ENCODE measurements around the gene UGT3A1.

UGT3A1 gene

GRCh38 chr5:35924122-35924949, 66.9 kb downstream of the UGT3A1 start:
- Histone ChIP-seq H3K36me3 (ENCODE audit: control insufficient read depth, insufficient read depth, low read length) (no peaks in the 10 kb centered on the region), H3K4me1 (ENCODE audit: control insufficient read depth, insufficient read depth, low read length, poor library complexity, severe bottlenecking) (peaks cover 15% of the 10 kb centered on the region), H3K27me3 (replicated peaks; ENCODE audit: control insufficient read depth, insufficient read depth, low read length, poor library complexity, severe bottlenecking) (no peaks in the 10 kb centered on the region), H3K9me3 (ENCODE audit: control insufficient read depth, low read length) (no peaks in the 10 kb centered on the region), H3K27ac (ENCODE audit: insufficient read depth, low read length, poor library complexity, severe bottlenecking) (peak overlapping the region; percentile 4), H3K4me3 (ENCODE audit: insufficient read depth, low read depth, low read length, poor library complexity, severe bottlenecking) (no peak overlapping the region)
- DNase-seq = no peak

- Histone ChIP-seq H3K4me1 (ENCODE audit: control insufficient read depth, insufficient read depth, low read length, poor library complexity, severe bottlenecking) (peaks cover 15% of the 10 kb centered on the region), H3K27me3 (replicated peaks; ENCODE audit: control insufficient read depth, insufficient read depth, low read length, poor library complexity, severe bottlenecking) (no peaks in the 10 kb centered on the region), H3K27ac (ENCODE audit: insufficient read depth, low read length, poor library complexity, severe bottlenecking) (no peak overlapping the region), H3K9me3 (ENCODE audit: control insufficient read depth, low read length) (no peaks in the 10 kb centered on the region), H3K4me3 (ENCODE audit: insufficient read depth, low read depth, low read length, poor library complexity, severe bottlenecking) (no peak overlapping the region), H3K36me3 (ENCODE audit: control insufficient read depth, insufficient read depth, low read length) (no peaks in the 10 kb centered on the region)
- DNase-seq = no peak
These were observed 68.7 kb downstream of the UGT3A1 start for GRCh38 chr5:35922468-35922867.

- H3K36me3 ChIP-seq (ENCODE audit: control insufficient read depth, insufficient read depth, low read length) = no peaks in the 10 kb centered on the region
- H3K27ac ChIP-seq (ENCODE audit: insufficient read depth, low read length, poor library complexity, severe bottlenecking) = no peak overlapping the region
- H3K4me1 ChIP-seq (ENCODE audit: control insufficient read depth, insufficient read depth, low read length, poor library complexity, severe bottlenecking) = peaks cover 15% of the 10 kb centered on the region
- H3K4me3 ChIP-seq (ENCODE audit: insufficient read depth, low read depth, low read length, poor library complexity, severe bottlenecking) = no peak overlapping the region
- H3K9me3 ChIP-seq (ENCODE audit: control insufficient read depth, low read length) = no peaks in the 10 kb centered on the region
- H3K27me3 ChIP-seq (replicated peaks; ENCODE audit: control insufficient read depth, insufficient read depth, low read length, poor library complexity, severe bottlenecking) = no peaks in the 10 kb centered on the region
- no peak for DNase-seq
These were observed 69.3 kb downstream of the UGT3A1 start for GRCh38 chr5:35921930-35922329.

GRCh38 chr5:35920890-35921289, 70.3 kb downstream of the UGT3A1 start:
- no peaks in the 10 kb centered on the region for H3K27me3 ChIP-seq (replicated peaks; ENCODE audit: control insufficient read depth, insufficient read depth, low read length, poor library complexity, severe bottlenecking)
- DNase-seq = no peak
- H3K4me3 ChIP-seq (ENCODE audit: insufficient read depth, low read depth, low read length, poor library complexity, severe bottlenecking) = no peak overlapping the region
- H3K9me3 ChIP-seq (ENCODE audit: control insufficient read depth, low read length) = no peaks in the 10 kb centered on the region
- no peaks in the 10 kb centered on the region for H3K36me3 ChIP-seq (ENCODE audit: control insufficient read depth, insufficient read depth, low read length)
- H3K27ac ChIP-seq (ENCODE audit: insufficient read depth, low read length, poor library complexity, severe bottlenecking) = no peak overlapping the region
- peaks cover 12% of the 10 kb centered on the region for H3K4me1 ChIP-seq (ENCODE audit: control insufficient read depth, insufficient read depth, low read length, poor library complexity, severe bottlenecking)

GRCh38 chr5:35919191-35919590, 72.0 kb downstream of the UGT3A1 start:
- Histone ChIP-seq H3K4me3 (ENCODE audit: insufficient read depth, low read depth, low read length, poor library complexity, severe bottlenecking) (no peak overlapping the region), H3K27ac (ENCODE audit: insufficient read depth, low read length, poor library complexity, severe bottlenecking) (no peak overlapping the region), H3K9me3 (ENCODE audit: control insufficient read depth, low read length) (no peaks in the 10 kb centered on the region), H3K36me3 (ENCODE audit: control insufficient read depth, insufficient read depth, low read length) (no peaks in the 10 kb centered on the region), H3K4me1 (ENCODE audit: control insufficient read depth, insufficient read depth, low read length, poor library complexity, severe bottlenecking) (no peaks in the 10 kb centered on the region), H3K27me3 (replicated peaks; ENCODE audit: control insufficient read depth, insufficient read depth, low read length, poor library complexity, severe bottlenecking) (no peaks in the 10 kb centered on the region)
- no peak for DNase-seq

- H3K4me1 ChIP-seq (ENCODE audit: control insufficient read depth, insufficient read depth, low read length, poor library complexity, severe bottlenecking) = no peaks in the 10 kb centered on the region
- no peak overlapping the region for H3K27ac ChIP-seq (ENCODE audit: insufficient read depth, low read length, poor library complexity, severe bottlenecking)
- H3K4me3 ChIP-seq (ENCODE audit: insufficient read depth, low read depth, low read length, poor library complexity, severe bottlenecking) = no peak overlapping the region
- no peaks in the 10 kb centered on the region for H3K9me3 ChIP-seq (ENCODE audit: control insufficient read depth, low read length)
- H3K27me3 ChIP-seq (replicated peaks; ENCODE audit: control insufficient read depth, insufficient read depth, low read length, poor library complexity, severe bottlenecking) = no peaks in the 10 kb centered on the region
- DNase-seq = no peak
- H3K36me3 ChIP-seq (ENCODE audit: control insufficient read depth, insufficient read depth, low read length) = no peaks in the 10 kb centered on the region
These were observed 82.4 kb downstream of the UGT3A1 start for GRCh38 chr5:35908814-35909213.

GRCh38 chr5:35908228-35908627, 83.0 kb downstream of the UGT3A1 start:
- no peaks in the 10 kb centered on the region for H3K4me1 ChIP-seq (ENCODE audit: control insufficient read depth, insufficient read depth, low read length, poor library complexity, severe bottlenecking)
- no peak overlapping the region for H3K4me3 ChIP-seq (ENCODE audit: insufficient read depth, low read depth, low read length, poor library complexity, severe bottlenecking)
- H3K27ac ChIP-seq (ENCODE audit: insufficient read depth, low read length, poor library complexity, severe bottlenecking) = no peak overlapping the region
- no peaks in the 10 kb centered on the region for H3K27me3 ChIP-seq (replicated peaks; ENCODE audit: control insufficient read depth, insufficient read depth, low read length, poor library complexity, severe bottlenecking)
- no peaks in the 10 kb centered on the region for H3K36me3 ChIP-seq (ENCODE audit: control insufficient read depth, insufficient read depth, low read length)
- no peak for DNase-seq
- no peaks in the 10 kb centered on the region for H3K9me3 ChIP-seq (ENCODE audit: control insufficient read depth, low read length)

- H3K4me3 ChIP-seq (ENCODE audit: insufficient read depth, low read depth, low read length, poor library complexity, severe bottlenecking) = no peak overlapping the region
- no peak for DNase-seq
These were observed 86.6 kb downstream of the UGT3A1 start for GRCh38 chr5:35904443-35905132.

GRCh38 chr5:35903631-35904203, 87.5 kb downstream of the UGT3A1 start:
- H3K27me3 ChIP-seq (replicated peaks; ENCODE audit: control insufficient read depth, insufficient read depth, low read length, poor library complexity, severe bottlenecking) = no peaks in the 10 kb centered on the region
- peaks cover 5% of the 10 kb centered on the region for H3K4me1 ChIP-seq (ENCODE audit: control insufficient read depth, insufficient read depth, low read length, poor library complexity, severe bottlenecking)
- H3K9me3 ChIP-seq (ENCODE audit: control insufficient read depth, low read length) = no peaks in the 10 kb centered on the region
- H3K36me3 ChIP-seq (ENCODE audit: control insufficient read depth, insufficient read depth, low read length) = no peaks in the 10 kb centered on the region
- no peak overlapping the region for H3K27ac ChIP-seq (ENCODE audit: insufficient read depth, low read length, poor library complexity, severe bottlenecking)
- H3K4me3 ChIP-seq (ENCODE audit: insufficient read depth, low read depth, low read length, poor library complexity, severe bottlenecking) = no peak overlapping the region
- DNase-seq = no peak

More at GRCh38 chr5:35904443-35905132, 86.6 kb downstream of the UGT3A1 start:
- Histone ChIP-seq H3K4me1 (ENCODE audit: control insufficient read depth, insufficient read depth, low read length, poor library complexity, severe bottlenecking) (peaks cover 5% of the 10 kb centered on the region), H3K27me3 (replicated peaks; ENCODE audit: control insufficient read depth, insufficient read depth, low read length, poor library complexity, severe bottlenecking) (no peaks in the 10 kb centered on the region), H3K36me3 (ENCODE audit: control insufficient read depth, insufficient read depth, low read length) (no peaks in the 10 kb centered on the region), H3K27ac (ENCODE audit: insufficient read depth, low read length, poor library complexity, severe bottlenecking) (no peak overlapping the region), H3K9me3 (ENCODE audit: control insufficient read depth, low read length) (no peaks in the 10 kb centered on the region)
